Esophagus muscularis mucosa (tissue), 4 donors: ENCODE results near the gene PPP1R1B. TPM values are rescaled to one million over a fixed set of nuclear protein-coding genes. Genes with fewer than 3 reads are reported as not detected.

Source experiments
- DNase-seq: peaks from one replicate; pipeline ENCODE4 v3.0.0-alpha.2; 2017; ENCODE audit errors: extremely low spot score
- H3K27ac ChIP-seq, 4 donors: fragments of 200-600 bp; sonication (generic); replicated peaks in 1 of 4; 1 replicate in 3 of 4; 2 replicates in 1 of 4; pipeline ENCODE4 v1.5.1; 2016 to 2019; ENCODE audit warnings: mild to moderate bottlenecking in 1 of 4
- H3K27me3 ChIP-seq, 4 donors: fragments of 200-600 bp; sonication (generic); one replicate each; pipeline versions ENCODE4 v1.5.1 to v1.6.0; 2016 to 2019
- H3K36me3 ChIP-seq, 4 donors: fragments of 200-600 bp; sonication (generic); one replicate each; pipeline ENCODE4 v1.5.1; 2016 to 2019
- H3K4me1 ChIP-seq, 4 donors: fragments of 200-600 bp; sonication (generic); one replicate each; pipeline ENCODE4 v1.5.1; 2016 to 2019
- H3K4me3 ChIP-seq, 4 donors: fragments of 200-600 bp; sonication (generic); 1 replicate in 2 of 4; 2 replicates in 2 of 4; pipeline ENCODE4 v1.5.1; 2016 to 2019; ENCODE audit warnings: mild to moderate bottlenecking in 4 of 4, moderate library complexity in 1 of 4
- H3K9me3 ChIP-seq, 4 donors: fragments of 200-600 bp; sonication (generic); 1 replicate in 3 of 4; 2 replicates in 1 of 4; pipeline ENCODE4 v1.5.1; 2016 to 2019
- CTCF ChIP-seq, 3 experiments: fragments of 200-600 bp in 2 of 3; fragments of 450-650 bp in 1 of 3; sonication (generic) in 2 of 3; IDR thresholded peaks; one replicate each; pipeline ENCODE4 v1.5.1; 2017 to 2019; ENCODE audit warnings: antibody characterized with exemption in 3 of 3, mild to moderate bottlenecking in 2 of 3, moderate library complexity in 1 of 3
- EP300 ChIP-seq: sonication (generic); formaldehyde crosslinking; IDR thresholded peaks from one replicate; pipeline ENCODE4 v1.6.1; 2017; ENCODE audit warnings: antibody characterized with exemption
- POLR2A ChIP-seq: fragments of 450-650 bp; IDR thresholded peaks from one replicate; pipeline ENCODE4 v1.6.1; 2017; ENCODE audit warnings: antibody characterized with exemption, moderate library complexity, mild to moderate bottlenecking, low read depth
- POLR2AphosphoS5 ChIP-seq, 2 donors: sonication (generic); formaldehyde crosslinking; IDR thresholded peaks; one replicate each; pipeline ENCODE4 v1.6.1; 2017; ENCODE audit warnings: antibody characterized with exemption in 2 of 2
- WGBS: methylation state at CpG from one replicate; pipeline ENCODE4 v1.1.5; 2018; 5-methylcytosine and 5-hydroxymethylcytosine counted together
- intact Hi-C: fragments of 100-400 bp; cut with DNase I; formaldehyde crosslinking; loops from one replicate; pipeline ENCODE4 v1.15.1; 2023
- total RNA-seq, 4 donors: library from RNA; depleted of rRNA; stranded (reverse); fragments of >200 nt; gene quantifications; one replicate each; pipeline versions ENCODE4 v1.1.0 to v1.2.1, GENCODE V29; 2016

Gene PPP1R1B
- total RNA-seq, 4 donors from 2014 or later: 4.9 to 14.8 (median 9.8) TPM

GRCh38 chr17:39676198-39676819 lies 49.6 kb downstream of the PPP1R1B start:
- H3K36me3 ChIP-seq: peaks cover 0 to 29% (median 5%) of the 10 kb centered on the region in 4 donors
- 65% methylated on average over 5 of the region's 7 CpGs for WGBS
- H3K4me3 ChIP-seq: no peak overlapping the region
- no peak overlapping the region for H3K27ac ChIP-seq
- H3K9me3 ChIP-seq: no peaks in the 10 kb centered on the region
- peaks cover 39 to 57% (median 47%) of the 10 kb centered on the region in 4 donors for H3K4me1 ChIP-seq
- DNase-seq: no peak
- peaks cover 0 to 11% (median under 1%) of the 10 kb centered on the region in 4 donors for H3K27me3 ChIP-seq
- intact Hi-C loops: no loop called here
- TF ChIP-seq CTCF (IDR thresholded peaks at IDR 0.05): no peak
- no peak for TF ChIP-seq POLR2A
- no peak for TF ChIP-seq EP300
- TF ChIP-seq POLR2AphosphoS5 (IDR thresholded peaks at IDR 0.05): no peak

DNA sequence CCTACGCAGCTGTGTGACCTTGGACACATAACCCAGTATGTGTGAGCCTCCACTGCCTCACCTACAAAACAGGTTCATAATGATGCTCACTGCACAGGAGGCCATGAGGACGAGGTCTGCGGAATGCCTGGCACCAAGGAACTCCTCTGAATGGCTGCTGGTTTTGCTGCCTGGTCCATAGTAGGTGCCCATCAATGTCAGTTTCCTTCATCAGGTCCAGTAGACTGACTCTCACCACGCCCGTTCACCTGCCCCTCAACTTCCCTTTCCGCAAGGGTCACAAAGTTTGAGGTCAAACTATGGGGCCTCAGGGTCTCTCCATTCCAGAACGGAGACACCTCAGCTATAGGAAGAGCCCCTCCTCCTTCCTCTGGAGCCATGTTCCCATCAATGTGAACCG lies 50.3 kb downstream of the PPP1R1B start:
- intact Hi-C loops: no loop called here
- H3K27ac ChIP-seq: peak overlapping the region; percentile 33 to 67 (median 59)
- 56% methylated on average over 5 of the region's 8 CpGs for WGBS

GRCh38 chr17:39677542-39678339 lies 51.0 kb downstream of the PPP1R1B start:
- no peaks in the 10 kb centered on the region for H3K27me3 ChIP-seq
- peaks cover 32 to 50% (median 38%) of the 10 kb centered on the region in 4 donors for H3K4me1 ChIP-seq
- H3K9me3 ChIP-seq: no peaks in the 10 kb centered on the region
- DNase-seq: no peak
- TF ChIP-seq POLR2A: no peak
- TF ChIP-seq EP300: no peak
- TF ChIP-seq CTCF (IDR thresholded peaks at IDR 0.05): no peak
- TF ChIP-seq POLR2AphosphoS5 (IDR thresholded peaks at IDR 0.05): no peak
- intact Hi-C loops: no loop called here
- H3K27ac ChIP-seq: peak overlapping the region; percentile 33 to 67 (median 59)
- H3K36me3 ChIP-seq: peaks cover 0 to 38% (median 9%) of the 10 kb centered on the region in 4 donors
- H3K4me3 ChIP-seq: peak overlapping the region in 1 of 4 donors; percentile 8
- 36% methylated on average over 13 of the region's 13 CpGs for WGBS

More for the DNA sequence above, 50.3 kb downstream of the PPP1R1B start:
- peaks cover 0 to 3% (median 0%) of the 10 kb centered on the region in 4 donors for H3K27me3 ChIP-seq
- DNase-seq: no peak
- peaks cover 32 to 51% (median 40%) of the 10 kb centered on the region in 4 donors for H3K4me1 ChIP-seq
- H3K4me3 ChIP-seq: no peak overlapping the region
- H3K36me3 ChIP-seq: peaks cover 0 to 34% (median 7%) of the 10 kb centered on the region in 4 donors
- H3K9me3 ChIP-seq: no peaks in the 10 kb centered on the region
- TF ChIP-seq POLR2AphosphoS5 (IDR thresholded peaks at IDR 0.05) (no peak), EP300 (no peak), POLR2A (no peak), CTCF (IDR thresholded peaks at IDR 0.05) (no peak)

- 85% methylated on average over 11 of the region's 13 CpGs for WGBS
- peak overlapping the region; percentile 33 to 67 (median 59) for H3K27ac ChIP-seq
- peaks cover 0 to 46% (median 17%) of the 10 kb centered on the region in 4 donors for H3K36me3 ChIP-seq
- TF ChIP-seq CTCF (IDR thresholded peaks at IDR 0.05) (no peak), POLR2AphosphoS5 (IDR thresholded peaks at IDR 0.05) (no peak), EP300 (no peak), POLR2A (no peak)
- H3K4me3 ChIP-seq: no peak overlapping the region
- intact Hi-C loops: no loop called here
- H3K27me3 ChIP-seq: no peaks in the 10 kb centered on the region
- no peaks in the 10 kb centered on the region for H3K9me3 ChIP-seq
- peaks cover 32 to 50% (median 38%) of the 10 kb centered on the region in 4 donors for H3K4me1 ChIP-seq
- no peak for DNase-seq
These were observed 51.8 kb downstream of the PPP1R1B start for GRCh38 chr17:39678340-39679116.
